K562 (cell line): ENCODE data around the gene GNPTAB. TPM values are rescaled to one million over a fixed set of nuclear protein-coding genes. Genes with fewer than 3 reads are reported as not detected.

Experiments used
- ARID1B ChIP-seq: fragments of 450-650 bp; IDR thresholded peaks from 2 replicates; pipeline ENCODE4 v1.6.1; 2016; ENCODE audit warnings: antibody characterized with exemption, mild to moderate bottlenecking, inconsistent platforms
- FOXM1 ChIP-seq, 2 experiments: fragments of 450-650 bp in 1 of 2; sonication (generic) in 1 of 2; formaldehyde crosslinking in 1 of 2; IDR thresholded peaks; 2 replicates each; pipeline versions ENCODE4 v1.6.1 to v1.9.0; 2017 to 2022; ENCODE audit warnings: low read depth in 2 of 2, mild to moderate bottlenecking in 2 of 2, missing genetic modification reagents in 1 of 2, moderate library complexity in 1 of 2
- FUS ChIP-seq: fragments of 200-400 bp; formaldehyde crosslinking; optimal IDR thresholded peaks from 2 replicates; pipeline ENCODE3; 2017; ENCODE audit warnings: low read depth, low read length
- MAFG ChIP-seq: fragments of 450-650 bp; conservative IDR thresholded peaks from 2 replicates; pipeline ENCODE4 v1.6.1; 2016; ENCODE audit warnings: missing genetic modification characterization, missing compliant biosample characterization
- MECOM ChIP-seq: fragments of 250-450 bp; sonication (Bioruptor Pico); IDR thresholded peaks from 2 replicates; pipeline ENCODE4 v1.8.0; 2022; ENCODE audit warnings: inconsistent platforms
- MEIS2 ChIP-seq: fragments of 450-650 bp; IDR thresholded peaks from 2 replicates; pipeline ENCODE4 v1.6.1; 2014; ENCODE audit warnings: mild to moderate bottlenecking; ENCODE audit not compliant: partially characterized antibody
- MXI1 ChIP-seq: IDR thresholded peaks from 2 replicates; pipeline ENCODE4 v1.6.1; 2011; ENCODE audit warnings: low read depth, mild to moderate bottlenecking, improper control_type of control experiment, low read length
- MYNN ChIP-seq, 2 experiments: sonication (generic); formaldehyde crosslinking in 1 of 2; IDR thresholded peaks; 2 replicates each; pipeline versions ENCODE4 v1.5.0 to v1.6.1; 2016 to 2020; ENCODE audit warnings: antibody characterized with exemption in 1 of 2, missing genetic modification reagents in 1 of 2
- NFXL1 ChIP-seq: fragments of 450-650 bp; formaldehyde crosslinking; IDR thresholded peaks from 2 replicates; pipeline ENCODE4 v1.4.0; 2021; ENCODE audit warnings: mild to moderate bottlenecking
- RNF2 ChIP-seq: sonication (generic); IDR thresholded peaks from 2 replicates; pipeline ENCODE4 v1.6.1; 2016
- ZNF24 ChIP-seq: fragments of 450-650 bp; IDR thresholded peaks from 2 replicates; pipeline ENCODE4 v1.6.1; 2016
- ZNF274 ChIP-seq: IDR thresholded peaks from 2 replicates; pipeline ENCODE4 v1.6.1; 2011; ENCODE audit warnings: low read depth, mild to moderate bottlenecking, low read length, moderate library complexity, borderline replicate concordance
- polyA plus RNA-seq, 8 experiments: library from polyadenylated mRNA; depleted of rRNA in 4 of 8; stranded (reverse) in 5 of 8; unstranded in 3 of 8; fragments of >200 nt; fragmentation: Nextera tagmentation in 2 of 8; fragmentation: Illumina TruSeq in 1 of 8; extraction: Ambion mirVana in 2 of 8; extraction: Trizol in 1 of 8; gene quantifications; 2 replicates each; pipeline versions ENCODE4 v1.2.1 to v1.2.3, GENCODE V29; 2011 to 2014; ENCODE audit warnings: inconsistent platforms in 1 of 8, missing spikeins in 1 of 8
- total RNA-seq, 7 experiments: library from RNA; depleted of rRNA in 6 of 7; stranded (reverse); fragments of >200 nt in 6 of 7; fragmentation: Illumina TruSeq in 2 of 7; extraction: Trizol in 2 of 7; gene quantifications; 2 replicates each; pipeline versions ENCODE4 v1.2.1 to v1.2.3, GENCODE V29; 2011 to 2021; ENCODE audit warnings: low replicate concordance in 1 of 7
- TF ChIP-seq, protein P1 (sequence below): fragments of 200-600 bp; sonication (generic); IDR thresholded peaks from one replicate; pipeline ENCODE4 v1.6.1; 2012; ENCODE audit warnings: mild to moderate bottlenecking, low read depth, low read length, inconsistent platforms
- TF ChIP-seq, protein P2 (sequence below): sonication (generic); formaldehyde crosslinking; IDR thresholded peaks from 2 replicates; pipeline ENCODE4 v1.8.0; 2022; ENCODE audit warnings: missing genetic modification reagents, mild to moderate bottlenecking, moderate library complexity, borderline replicate concordance

GNPTAB gene
- total and polyA plus RNA-seq, 9 of the 15 experiments (the other 6 are each of a cell fraction or from before 2014, with no cell fraction given) = 5.9 to 23.2 (median 19.3) TPM

DNA sequence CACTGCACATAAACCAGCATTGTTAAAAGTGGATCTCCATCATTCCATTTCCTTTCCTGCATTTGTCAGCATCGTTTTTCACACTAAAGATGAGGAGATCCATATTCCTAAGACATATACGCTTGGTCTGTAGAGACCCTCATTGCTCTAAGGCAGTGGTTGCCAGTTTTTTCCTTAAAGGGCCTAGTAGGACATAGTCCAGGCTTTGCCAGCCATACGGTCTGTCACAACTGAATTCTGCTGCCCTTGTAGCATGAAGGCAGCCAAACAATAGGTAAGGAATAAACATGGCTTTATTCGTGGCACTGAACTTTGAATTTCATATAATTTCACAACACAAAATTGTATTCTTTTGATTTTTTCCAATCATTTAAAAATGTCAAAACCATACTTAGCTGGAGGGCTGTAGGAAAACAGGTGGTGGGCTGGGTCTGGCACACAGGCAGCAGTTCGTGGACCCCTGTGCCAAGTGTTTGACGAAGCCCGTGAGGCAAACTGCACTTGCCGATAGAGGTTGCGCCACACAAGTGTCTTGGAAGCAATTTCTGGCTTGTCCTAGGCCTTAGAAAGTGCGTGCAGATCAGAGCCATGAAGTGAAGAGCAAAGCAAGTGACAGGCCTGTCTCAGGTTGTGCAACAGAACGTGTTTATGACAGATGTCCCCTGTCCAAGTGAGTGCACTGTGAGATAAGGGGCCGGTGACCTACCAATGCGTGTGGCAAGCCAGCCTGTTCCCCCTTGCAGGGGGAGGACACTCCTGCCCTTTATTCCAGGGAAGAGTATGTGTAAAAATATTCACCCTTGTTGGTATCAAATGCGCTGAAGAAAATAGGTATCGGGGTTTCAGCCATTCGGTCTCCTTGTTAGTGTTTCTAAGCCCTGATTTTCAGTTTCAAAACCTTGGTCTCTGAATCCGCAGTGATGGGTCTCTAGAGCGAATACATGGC, 134.2 kb downstream of the GNPTAB start (continued):
- TF ChIP-seq, protein P1, sequence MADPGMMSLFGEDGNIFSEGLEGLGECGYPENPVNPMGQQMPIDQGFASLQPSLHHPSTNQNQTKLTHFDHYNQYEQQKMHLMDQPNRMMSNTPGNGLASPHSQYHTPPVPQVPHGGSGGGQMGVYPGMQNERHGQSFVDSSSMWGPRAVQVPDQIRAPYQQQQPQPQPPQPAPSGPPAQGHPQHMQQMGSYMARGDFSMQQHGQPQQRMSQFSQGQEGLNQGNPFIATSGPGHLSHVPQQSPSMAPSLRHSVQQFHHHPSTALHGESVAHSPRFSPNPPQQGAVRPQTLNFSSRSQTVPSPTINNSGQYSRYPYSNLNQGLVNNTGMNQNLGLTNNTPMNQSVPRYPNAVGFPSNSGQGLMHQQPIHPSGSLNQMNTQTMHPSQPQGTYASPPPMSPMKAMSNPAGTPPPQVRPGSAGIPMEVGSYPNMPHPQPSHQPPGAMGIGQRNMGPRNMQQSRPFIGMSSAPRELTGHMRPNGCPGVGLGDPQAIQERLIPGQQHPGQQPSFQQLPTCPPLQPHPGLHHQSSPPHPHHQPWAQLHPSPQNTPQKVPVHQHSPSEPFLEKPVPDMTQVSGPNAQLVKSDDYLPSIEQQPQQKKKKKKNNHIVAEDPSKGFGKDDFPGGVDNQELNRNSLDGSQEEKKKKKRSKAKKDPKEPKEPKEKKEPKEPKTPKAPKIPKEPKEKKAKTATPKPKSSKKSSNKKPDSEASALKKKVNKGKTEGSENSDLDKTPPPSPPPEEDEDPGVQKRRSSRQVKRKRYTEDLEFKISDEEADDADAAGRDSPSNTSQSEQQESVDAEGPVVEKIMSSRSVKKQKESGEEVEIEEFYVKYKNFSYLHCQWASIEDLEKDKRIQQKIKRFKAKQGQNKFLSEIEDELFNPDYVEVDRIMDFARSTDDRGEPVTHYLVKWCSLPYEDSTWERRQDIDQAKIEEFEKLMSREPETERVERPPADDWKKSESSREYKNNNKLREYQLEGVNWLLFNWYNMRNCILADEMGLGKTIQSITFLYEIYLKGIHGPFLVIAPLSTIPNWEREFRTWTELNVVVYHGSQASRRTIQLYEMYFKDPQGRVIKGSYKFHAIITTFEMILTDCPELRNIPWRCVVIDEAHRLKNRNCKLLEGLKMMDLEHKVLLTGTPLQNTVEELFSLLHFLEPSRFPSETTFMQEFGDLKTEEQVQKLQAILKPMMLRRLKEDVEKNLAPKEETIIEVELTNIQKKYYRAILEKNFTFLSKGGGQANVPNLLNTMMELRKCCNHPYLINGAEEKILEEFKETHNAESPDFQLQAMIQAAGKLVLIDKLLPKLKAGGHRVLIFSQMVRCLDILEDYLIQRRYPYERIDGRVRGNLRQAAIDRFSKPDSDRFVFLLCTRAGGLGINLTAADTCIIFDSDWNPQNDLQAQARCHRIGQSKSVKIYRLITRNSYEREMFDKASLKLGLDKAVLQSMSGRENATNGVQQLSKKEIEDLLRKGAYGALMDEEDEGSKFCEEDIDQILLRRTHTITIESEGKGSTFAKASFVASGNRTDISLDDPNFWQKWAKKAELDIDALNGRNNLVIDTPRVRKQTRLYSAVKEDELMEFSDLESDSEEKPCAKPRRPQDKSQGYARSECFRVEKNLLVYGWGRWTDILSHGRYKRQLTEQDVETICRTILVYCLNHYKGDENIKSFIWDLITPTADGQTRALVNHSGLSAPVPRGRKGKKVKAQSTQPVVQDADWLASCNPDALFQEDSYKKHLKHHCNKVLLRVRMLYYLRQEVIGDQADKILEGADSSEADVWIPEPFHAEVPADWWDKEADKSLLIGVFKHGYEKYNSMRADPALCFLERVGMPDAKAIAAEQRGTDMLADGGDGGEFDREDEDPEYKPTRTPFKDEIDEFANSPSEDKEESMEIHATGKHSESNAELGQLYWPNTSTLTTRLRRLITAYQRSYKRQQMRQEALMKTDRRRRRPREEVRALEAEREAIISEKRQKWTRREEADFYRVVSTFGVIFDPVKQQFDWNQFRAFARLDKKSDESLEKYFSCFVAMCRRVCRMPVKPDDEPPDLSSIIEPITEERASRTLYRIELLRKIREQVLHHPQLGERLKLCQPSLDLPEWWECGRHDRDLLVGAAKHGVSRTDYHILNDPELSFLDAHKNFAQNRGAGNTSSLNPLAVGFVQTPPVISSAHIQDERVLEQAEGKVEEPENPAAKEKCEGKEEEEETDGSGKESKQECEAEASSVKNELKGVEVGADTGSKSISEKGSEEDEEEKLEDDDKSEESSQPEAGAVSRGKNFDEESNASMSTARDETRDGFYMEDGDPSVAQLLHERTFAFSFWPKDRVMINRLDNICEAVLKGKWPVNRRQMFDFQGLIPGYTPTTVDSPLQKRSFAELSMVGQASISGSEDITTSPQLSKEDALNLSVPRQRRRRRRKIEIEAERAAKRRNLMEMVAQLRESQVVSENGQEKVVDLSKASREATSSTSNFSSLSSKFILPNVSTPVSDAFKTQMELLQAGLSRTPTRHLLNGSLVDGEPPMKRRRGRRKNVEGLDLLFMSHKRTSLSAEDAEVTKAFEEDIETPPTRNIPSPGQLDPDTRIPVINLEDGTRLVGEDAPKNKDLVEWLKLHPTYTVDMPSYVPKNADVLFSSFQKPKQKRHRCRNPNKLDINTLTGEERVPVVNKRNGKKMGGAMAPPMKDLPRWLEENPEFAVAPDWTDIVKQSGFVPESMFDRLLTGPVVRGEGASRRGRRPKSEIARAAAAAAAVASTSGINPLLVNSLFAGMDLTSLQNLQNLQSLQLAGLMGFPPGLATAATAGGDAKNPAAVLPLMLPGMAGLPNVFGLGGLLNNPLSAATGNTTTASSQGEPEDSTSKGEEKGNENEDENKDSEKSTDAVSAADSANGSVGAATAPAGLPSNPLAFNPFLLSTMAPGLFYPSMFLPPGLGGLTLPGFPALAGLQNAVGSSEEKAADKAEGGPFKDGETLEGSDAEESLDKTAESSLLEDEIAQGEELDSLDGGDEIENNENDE = no peak
- TF ChIP-seq FUS (no peak), ARID1B (peak; percentile 95), NFXL1 (CRISPR knock-in tag) (no peak), MAFG (tag) (no peak), RNF2 (peak; percentile 82), MYNN (IDR thresholded peaks at IDR 0.05) (peak; percentile 90), MYNN (CRISPR knock-in tag; IDR thresholded peaks at IDR 0.05) (no peak), ZNF24 (peak; percentile 45; the same call in 1 of the 2 replicates), ZNF274 (no peak), MECOM (peak; percentile 94), MEIS2 (peak; percentile 98), FOXM1 (IDR thresholded peaks at IDR 0.05; ENCODE audit: low read depth) (peak; percentile 74), FOXM1 (CRISPR knock-in tag; IDR thresholded peaks at IDR 0.05; ENCODE audit: low read depth) (no peak), MXI1 (peak; percentile 79)
- TF ChIP-seq, protein P2, sequence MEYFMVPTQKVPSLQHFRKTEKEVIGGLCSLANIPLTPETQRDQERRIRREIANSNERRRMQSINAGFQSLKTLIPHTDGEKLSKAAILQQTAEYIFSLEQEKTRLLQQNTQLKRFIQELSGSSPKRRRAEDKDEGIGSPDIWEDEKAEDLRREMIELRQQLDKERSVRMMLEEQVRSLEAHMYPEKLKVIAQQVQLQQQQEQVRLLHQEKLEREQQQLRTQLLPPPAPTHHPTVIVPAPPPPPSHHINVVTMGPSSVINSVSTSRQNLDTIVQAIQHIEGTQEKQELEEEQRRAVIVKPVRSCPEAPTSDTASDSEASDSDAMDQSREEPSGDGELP (CRISPR knock-in tag) = peak; percentile 68
